GM12878 (cell line): ENCODE results near the gene UBE2L5.

Experiments
- CEBPB ChIP-seq, 2 experiments: fragments of 150-350 bp in 1 of 2; IDR thresholded peaks; 2 replicates each; pipeline ENCODE4 v1.6.1; 2012 to 2014; ENCODE audit warnings: low read depth in 2 of 2, low read length in 2 of 2, borderline replicate concordance in 1 of 2, inconsistent platforms in 1 of 2
- CTCF ChIP-seq, 3 experiments: IDR thresholded peaks in 2 of 3; conservative IDR thresholded peaks in 1 of 3; 2 replicates each; pipeline ENCODE4 v1.5.1; 2011; ENCODE audit warnings: low read depth in 3 of 3, low read length in 3 of 3, mild to moderate bottlenecking in 3 of 3, control low read depth in 2 of 3, moderate library complexity in 2 of 3, inconsistent platforms in 1 of 3, mixed read lengths in 1 of 3; ENCODE audit not compliant: control insufficient read depth in 2 of 3, insufficient read depth in 1 of 3; ENCODE audit errors: extremely low read depth in 1 of 3
- MAX ChIP-seq: IDR thresholded peaks from 2 replicates; pipeline ENCODE4 v1.6.1; 2012; ENCODE audit warnings: low read depth, low read length, improper control_type of control experiment
- PKNOX1 ChIP-seq: fragments of 450-650 bp; IDR thresholded peaks from 2 replicates; pipeline ENCODE4 v1.6.1; 2016; ENCODE audit warnings: mild to moderate bottlenecking
- POLR2AphosphoS5 ChIP-seq: IDR thresholded peaks from 2 replicates; pipeline ENCODE4 v1.6.1; 2011; ENCODE audit warnings: mild to moderate bottlenecking, low read length, inconsistent platforms
- STAT1 ChIP-seq: fragments of 450-650 bp; conservative IDR thresholded peaks from 2 replicates; pipeline ENCODE4 v1.6.1; 2014; ENCODE audit warnings: antibody characterized with exemption, mild to moderate bottlenecking

GRCh38 chr13:30392681-30393045 lies 29.6 kb upstream of the UBE2L5 start:
- TF ChIP-seq STAT1 (no peak), CTCF (IDR thresholded peaks at IDR 0.05 in 2 of 3, conservative IDR thresholded peaks at IDR 0.05 in 1 of 3; ENCODE audit: control insufficient read depth in 2 of 3, extremely low read depth in 1 of 3, insufficient read depth in 1 of 3, low read depth in 3 of 3, low read length in 3 of 3) (no peak), CEBPB (IDR thresholded peaks at IDR 0.05; ENCODE audit: borderline replicate concordance in 1 of 2, low read depth in 2 of 2, low read length in 2 of 2) (no peak), MAX (no peak), POLR2AphosphoS5 (no peak), PKNOX1 (no peak)
